ENCODE measurements around the gene PGC.

DNA sequence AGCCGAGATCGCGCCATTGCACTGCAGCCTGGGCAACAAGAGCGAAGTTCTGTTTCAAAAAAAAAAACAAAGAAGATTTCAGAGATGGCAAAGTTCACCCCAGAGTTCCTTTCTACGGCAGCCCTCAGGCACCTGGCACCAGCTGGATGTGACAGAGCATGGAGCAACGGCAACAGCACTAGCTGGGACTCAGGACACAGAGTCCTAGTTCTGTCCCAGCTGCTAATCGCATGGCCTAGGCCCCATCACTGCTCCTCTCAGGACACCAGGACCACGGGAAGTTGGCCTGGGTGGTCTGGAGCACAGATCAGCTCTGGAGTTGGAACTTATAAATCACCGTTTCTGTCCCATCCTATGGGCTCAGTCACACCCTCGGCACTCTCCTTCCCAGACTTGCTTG is 1.1 kb downstream of the PGC start:
- TF ChIP-seq, protein P1, sequence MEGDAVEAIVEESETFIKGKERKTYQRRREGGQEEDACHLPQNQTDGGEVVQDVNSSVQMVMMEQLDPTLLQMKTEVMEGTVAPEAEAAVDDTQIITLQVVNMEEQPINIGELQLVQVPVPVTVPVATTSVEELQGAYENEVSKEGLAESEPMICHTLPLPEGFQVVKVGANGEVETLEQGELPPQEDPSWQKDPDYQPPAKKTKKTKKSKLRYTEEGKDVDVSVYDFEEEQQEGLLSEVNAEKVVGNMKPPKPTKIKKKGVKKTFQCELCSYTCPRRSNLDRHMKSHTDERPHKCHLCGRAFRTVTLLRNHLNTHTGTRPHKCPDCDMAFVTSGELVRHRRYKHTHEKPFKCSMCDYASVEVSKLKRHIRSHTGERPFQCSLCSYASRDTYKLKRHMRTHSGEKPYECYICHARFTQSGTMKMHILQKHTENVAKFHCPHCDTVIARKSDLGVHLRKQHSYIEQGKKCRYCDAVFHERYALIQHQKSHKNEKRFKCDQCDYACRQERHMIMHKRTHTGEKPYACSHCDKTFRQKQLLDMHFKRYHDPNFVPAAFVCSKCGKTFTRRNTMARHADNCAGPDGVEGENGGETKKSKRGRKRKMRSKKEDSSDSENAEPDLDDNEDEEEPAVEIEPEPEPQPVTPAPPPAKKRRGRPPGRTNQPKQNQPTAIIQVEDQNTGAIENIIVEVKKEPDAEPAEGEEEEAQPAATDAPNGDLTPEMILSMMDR (IDR thresholded peaks at IDR 0.05): no peak
- TF ChIP-seq EP300 (IDR thresholded peaks at IDR 0.05; ENCODE audit: low read depth) (no peak), POLR2A (IDR thresholded peaks at IDR 0.05) (no peak), POLR2AphosphoS5 (IDR thresholded peaks at IDR 0.05) (no peak)
